WERI-Rb-1 (cell line): ENCODE data around the gene SLC12A3.
"Not testable (repeated sequence)": the region's sequence is repeated elsewhere in the genome, so short reads cannot be mapped to it uniquely, and the experiment has no call there.

Source experiments
- DNase-seq: peaks from one replicate; pipeline ENCODE4 v3.0.0-alpha.2; 2020
- H3K27ac ChIP-seq: fragments of 250-450 bp; sonication (Bioruptor Pico); 2 replicates; pipeline ENCODE4 v1.5.1; 2020; ENCODE audit warnings: mild to moderate bottlenecking, moderate library complexity
- H3K27me3 ChIP-seq: fragments of 250-450 bp; sonication (Bioruptor Pico); 2 replicates; pipeline ENCODE4 v1.5.1; 2021; ENCODE audit warnings: mild to moderate bottlenecking, low read depth, moderate library complexity; ENCODE audit not compliant: insufficient read depth, severe bottlenecking
- H3K36me3 ChIP-seq: fragments of 250-450 bp; sonication (Bioruptor Pico); 2 replicates; pipeline ENCODE4 v1.5.1; 2020; ENCODE audit warnings: mild to moderate bottlenecking, moderate library complexity
- H3K4me3 ChIP-seq: 2 replicates; pipeline ENCODE4 v1.5.1; 2011; ENCODE audit warnings: low read depth, mild to moderate bottlenecking, control low read depth, low read length
- H3K9me3 ChIP-seq: fragments of 250-450 bp; sonication (Bioruptor Pico); 2 replicates; pipeline ENCODE4 v1.5.1; 2021; ENCODE audit warnings: mild to moderate bottlenecking, moderate library complexity; ENCODE audit not compliant: severe bottlenecking
- CTCF ChIP-seq: IDR thresholded peaks from 2 replicates; pipeline ENCODE4 v1.5.1; 2011; ENCODE audit warnings: low read depth, mild to moderate bottlenecking, control low read depth, inconsistent platforms, low read length

Gene SLC12A3

GRCh38 chr16:56880685-56881084, 15.7 kb downstream of the SLC12A3 start:
- H3K9me3 ChIP-seq: no peaks in the 10 kb centered on the region
- no peak for DNase-seq
- no peak for TF ChIP-seq CTCF
- H3K27ac ChIP-seq: no peak overlapping the region
- no peaks in the 10 kb centered on the region for H3K27me3 ChIP-seq
- H3K36me3 ChIP-seq: no peaks in the 10 kb centered on the region
- no peak overlapping the region for H3K4me3 ChIP-seq

- Histone ChIP-seq H3K36me3 (no peaks in the 10 kb centered on the region), H3K27me3 (no peaks in the 10 kb centered on the region), H3K4me3 (no peak overlapping the region)
Observed at GRCh38 chr16:56882077-56882800, 17.2 kb downstream of the SLC12A3 start.

GRCh38 chr16:56883586-56883985, 18.6 kb downstream of the SLC12A3 start:
- no peak for TF ChIP-seq CTCF
- no peaks in the 10 kb centered on the region for H3K9me3 ChIP-seq
- H3K36me3 ChIP-seq: no peaks in the 10 kb centered on the region
- H3K27ac ChIP-seq: no peak overlapping the region
- no peaks in the 10 kb centered on the region for H3K27me3 ChIP-seq
- H3K4me3 ChIP-seq: no peak overlapping the region
- no peak for DNase-seq

More at GRCh38 chr16:56882077-56882800, 17.2 kb downstream of the SLC12A3 start:
- no peaks in the 10 kb centered on the region for H3K9me3 ChIP-seq
- H3K27ac ChIP-seq: no peak overlapping the region
- no peak for TF ChIP-seq CTCF
- DNase-seq: no peak

GRCh38 chr16:56884026-56884582, 19.1 kb downstream of the SLC12A3 start:
- no peak for TF ChIP-seq CTCF
- H3K27ac ChIP-seq: no peak overlapping the region
- H3K9me3 ChIP-seq: no peaks in the 10 kb centered on the region
- DNase-seq: no peak
- no peaks in the 10 kb centered on the region for H3K36me3 ChIP-seq
- no peaks in the 10 kb centered on the region for H3K27me3 ChIP-seq
- no peak overlapping the region for H3K4me3 ChIP-seq

- H3K27ac ChIP-seq, H3K27me3 ChIP-seq, DNase-seq, H3K9me3 ChIP-seq, H3K36me3 ChIP-seq, H3K4me3 ChIP-seq: not testable (repeated sequence)
Observed at GRCh38 chr16:56884929-56885328, 19.9 kb downstream of the SLC12A3 start.

- H3K9me3 ChIP-seq: no peaks in the 10 kb centered on the region
- no peak overlapping the region for H3K27ac ChIP-seq
- no peak for TF ChIP-seq CTCF
- H3K27me3 ChIP-seq: no peaks in the 10 kb centered on the region
- H3K4me3 ChIP-seq: no peak overlapping the region
- no peaks in the 10 kb centered on the region for H3K36me3 ChIP-seq
- DNase-seq: no peak
Observed at GRCh38 chr16:56885446-56886162, 20.6 kb downstream of the SLC12A3 start.
